Measurements from ENCODE around the gene OR8B4.

DNA sequence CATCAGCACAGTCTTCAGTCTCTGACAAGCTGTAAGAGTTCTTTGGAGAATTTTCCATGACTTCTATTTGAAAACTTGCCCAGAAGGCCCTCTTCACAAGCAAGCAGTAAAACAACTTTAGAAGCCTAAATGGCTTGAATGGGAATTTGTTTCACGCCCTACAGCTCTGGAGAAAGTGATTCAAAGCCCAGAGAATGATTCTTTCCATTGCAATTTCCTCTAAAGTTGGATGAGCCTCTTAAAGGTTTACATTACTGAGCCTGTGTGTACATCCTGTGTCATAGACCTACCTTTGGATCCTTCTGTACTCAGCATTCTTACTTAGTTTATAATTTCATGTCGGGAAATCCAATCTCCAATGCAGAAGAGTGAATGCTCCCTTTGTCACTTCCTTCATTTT is 19.1 kb downstream of the OR8B4 start:
- TF ChIP-seq, protein P1, sequence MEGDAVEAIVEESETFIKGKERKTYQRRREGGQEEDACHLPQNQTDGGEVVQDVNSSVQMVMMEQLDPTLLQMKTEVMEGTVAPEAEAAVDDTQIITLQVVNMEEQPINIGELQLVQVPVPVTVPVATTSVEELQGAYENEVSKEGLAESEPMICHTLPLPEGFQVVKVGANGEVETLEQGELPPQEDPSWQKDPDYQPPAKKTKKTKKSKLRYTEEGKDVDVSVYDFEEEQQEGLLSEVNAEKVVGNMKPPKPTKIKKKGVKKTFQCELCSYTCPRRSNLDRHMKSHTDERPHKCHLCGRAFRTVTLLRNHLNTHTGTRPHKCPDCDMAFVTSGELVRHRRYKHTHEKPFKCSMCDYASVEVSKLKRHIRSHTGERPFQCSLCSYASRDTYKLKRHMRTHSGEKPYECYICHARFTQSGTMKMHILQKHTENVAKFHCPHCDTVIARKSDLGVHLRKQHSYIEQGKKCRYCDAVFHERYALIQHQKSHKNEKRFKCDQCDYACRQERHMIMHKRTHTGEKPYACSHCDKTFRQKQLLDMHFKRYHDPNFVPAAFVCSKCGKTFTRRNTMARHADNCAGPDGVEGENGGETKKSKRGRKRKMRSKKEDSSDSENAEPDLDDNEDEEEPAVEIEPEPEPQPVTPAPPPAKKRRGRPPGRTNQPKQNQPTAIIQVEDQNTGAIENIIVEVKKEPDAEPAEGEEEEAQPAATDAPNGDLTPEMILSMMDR (IDR thresholded peaks at IDR 0.05), result no peak
- TF ChIP-seq POLR2A (IDR thresholded peaks at IDR 0.05) (no peak), POLR2AphosphoS5 (IDR thresholded peaks at IDR 0.05) (no peak), EP300 (IDR thresholded peaks at IDR 0.05; ENCODE audit: low read depth) (no peak)

All from transverse colon (tissue), 4 donors.